Activated naive CD4-positive, alpha-beta T cell treated with anti-CD3 and anti-CD28 coated beads, Interleukin-2, amount 50 U/mL, for 16 hours (primary cell): ENCODE data around the gene PLA2G12B.

Experiments
- DNase-seq: peaks from one replicate; pipeline ENCODE4 v3.0.0-alpha.2; 2020

The PLA2G12B gene

GRCh38 chr10:72888151-72888638, 66.4 kb downstream of the PLA2G12B start:
- no peak for DNase-seq

DNA sequence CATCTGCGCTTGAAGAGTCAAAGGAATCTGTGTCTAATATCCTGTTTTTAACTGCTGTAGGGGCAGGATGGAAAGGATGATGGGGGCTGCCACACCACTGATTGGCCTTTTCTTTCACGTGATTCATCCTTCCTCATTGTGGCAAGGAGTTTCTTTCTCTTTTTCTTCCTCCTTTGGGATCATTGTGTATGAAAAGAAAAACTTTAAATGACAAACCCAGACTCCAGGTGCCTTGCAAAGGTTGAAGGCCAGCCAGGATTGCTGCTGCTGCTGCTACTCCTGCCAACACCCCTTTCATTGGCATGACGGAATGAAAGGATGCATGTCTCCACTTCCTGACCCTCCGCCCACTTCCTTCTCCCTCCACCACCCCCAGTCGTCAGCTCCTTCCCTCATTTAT, 67.6 kb downstream of the PLA2G12B start:
- DNase-seq: no peak

GRCh38 chr10:72886621-72887020, 68.0 kb downstream of the PLA2G12B start:
- DNase-seq: no peak

GRCh38 chr10:72885953-72886352, 68.7 kb downstream of the PLA2G12B start:
- DNase-seq: no peak
